ENCODE data around the gene GSTM3.

GRCh38 chr1:109786531-109787021 is 45.7 kb upstream of the GSTM3 start:
- TF ChIP-seq ZFX (IDR thresholded peaks at IDR 0.05; ENCODE audit: borderline replicate concordance) (no peak), CTCF (IDR thresholded peaks at IDR 0.05) (no peak)

Data from 22Rv1 (cell line).